Medulla oblongata (tissue), 1 donor: ENCODE measurements around the gene PLA2G6.

Source experiments
- DNase-seq: peaks from one replicate; pipeline ENCODE4 v3.0.0-alpha.2; 2015; ENCODE audit errors: extremely low spot score

PLA2G6 gene

DNA sequence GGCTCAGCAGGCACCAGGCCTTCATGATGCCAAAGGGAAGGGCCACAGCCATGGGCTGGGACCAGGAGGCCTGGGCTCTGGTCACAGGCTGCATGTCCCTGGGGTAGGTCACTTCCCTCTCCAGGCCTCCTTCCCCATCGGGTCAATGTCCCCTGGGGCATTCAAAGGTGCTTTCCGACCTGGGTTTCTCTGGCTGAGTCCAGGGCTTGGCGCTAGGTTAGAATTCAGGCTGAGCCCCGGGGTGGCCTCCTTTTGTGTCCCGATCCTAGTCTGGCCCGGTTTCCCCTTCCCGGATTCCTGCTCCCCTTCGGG, 32.3 kb upstream of the PLA2G6 start:
- DNase-seq = no peak

DNA sequence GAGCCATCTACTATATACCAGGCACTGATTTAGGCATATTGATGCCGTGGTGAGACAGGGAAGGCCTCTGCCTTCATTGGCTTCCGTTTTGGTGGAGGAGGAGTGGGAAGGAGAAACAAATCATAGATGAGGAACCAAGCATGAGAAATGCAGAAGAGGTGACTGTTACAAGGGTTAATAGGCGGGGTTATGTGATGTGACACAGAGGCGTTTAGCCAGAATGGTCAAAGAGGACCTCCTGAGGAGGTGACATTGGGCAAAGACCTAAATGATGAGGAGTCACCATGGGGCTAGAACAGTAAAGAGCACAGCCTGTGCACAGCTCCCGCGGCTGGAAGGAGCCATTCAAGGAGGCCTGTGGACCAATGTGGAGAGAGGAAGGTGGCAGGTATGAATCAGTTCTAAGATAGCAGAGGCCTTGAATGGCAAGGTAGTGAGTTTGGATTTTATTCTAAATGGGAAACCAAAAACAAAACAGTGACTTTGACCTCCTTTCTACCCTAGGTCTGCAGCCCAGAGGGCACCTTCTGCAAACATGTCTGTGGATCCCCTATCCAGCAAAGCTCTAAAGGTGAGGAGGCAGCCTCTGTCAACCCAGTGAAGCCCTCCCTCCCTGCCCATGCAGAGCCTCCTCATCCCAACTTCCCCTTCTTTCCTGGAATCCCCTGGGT, 31.8 kb upstream of the PLA2G6 start:
- DNase-seq = no peak

DNA sequence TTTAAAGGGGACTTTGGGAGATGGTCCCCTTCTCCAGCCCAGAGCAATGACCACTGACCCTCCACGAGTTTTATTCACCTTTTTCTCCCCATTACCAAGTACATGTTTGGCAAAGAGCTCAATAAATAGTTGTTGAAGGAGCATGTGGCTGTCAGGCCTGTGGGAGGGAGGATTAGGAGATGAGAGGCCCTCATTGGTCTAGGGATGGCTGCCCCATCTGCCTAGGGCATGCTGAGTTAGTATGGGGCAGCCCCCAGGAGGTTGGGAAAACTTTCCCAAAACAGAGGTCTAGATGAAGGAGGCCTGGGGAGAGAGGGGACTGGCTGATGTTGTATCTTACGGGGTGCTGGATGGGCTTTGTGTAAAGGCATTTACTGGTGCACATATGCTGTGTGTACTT, 30.8 kb upstream of the PLA2G6 start:
- DNase-seq = no peak

DNA sequence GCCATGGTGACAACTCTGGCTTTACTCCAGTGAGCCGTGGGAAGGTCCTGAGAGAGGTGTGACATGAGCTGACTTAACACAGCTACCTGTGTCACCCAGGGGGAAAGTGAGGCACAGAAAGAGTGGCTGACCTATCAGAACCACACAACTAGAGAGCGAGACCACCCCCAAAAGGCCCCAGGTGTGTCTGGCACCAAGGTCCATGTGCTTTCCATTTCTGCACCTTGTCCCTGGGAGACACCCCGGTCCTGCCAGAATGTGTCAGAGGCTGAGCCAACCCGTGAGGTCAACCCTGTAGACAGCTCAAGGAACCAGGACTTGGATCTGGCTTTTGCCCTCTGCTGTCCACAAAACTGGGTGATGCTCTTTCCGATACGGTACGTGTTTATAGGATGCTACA, 29.9 kb upstream of the PLA2G6 start:
- no peak for DNase-seq

DNA sequence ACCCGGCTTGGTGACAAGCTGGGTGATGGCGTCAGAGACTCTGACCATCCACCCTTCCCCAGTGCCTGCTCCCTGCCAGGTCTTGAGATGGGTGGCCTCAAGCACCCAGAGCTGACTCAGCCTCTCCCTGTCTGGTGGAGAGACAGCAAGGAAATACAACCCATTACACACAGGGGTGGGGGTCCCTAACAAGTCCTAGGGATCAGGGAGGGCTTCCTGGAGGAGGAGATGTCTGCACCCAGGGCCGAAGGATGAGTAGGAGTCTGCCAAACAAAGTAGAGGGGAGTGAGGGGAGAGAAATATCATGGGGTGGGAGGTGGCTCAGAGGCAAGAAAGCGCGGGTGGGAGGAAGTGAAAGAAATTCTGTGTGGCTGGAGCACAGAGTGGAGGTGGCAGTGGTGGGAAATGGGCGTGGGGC, 26.9 kb upstream of the PLA2G6 start:
- no peak for DNase-seq

DNA sequence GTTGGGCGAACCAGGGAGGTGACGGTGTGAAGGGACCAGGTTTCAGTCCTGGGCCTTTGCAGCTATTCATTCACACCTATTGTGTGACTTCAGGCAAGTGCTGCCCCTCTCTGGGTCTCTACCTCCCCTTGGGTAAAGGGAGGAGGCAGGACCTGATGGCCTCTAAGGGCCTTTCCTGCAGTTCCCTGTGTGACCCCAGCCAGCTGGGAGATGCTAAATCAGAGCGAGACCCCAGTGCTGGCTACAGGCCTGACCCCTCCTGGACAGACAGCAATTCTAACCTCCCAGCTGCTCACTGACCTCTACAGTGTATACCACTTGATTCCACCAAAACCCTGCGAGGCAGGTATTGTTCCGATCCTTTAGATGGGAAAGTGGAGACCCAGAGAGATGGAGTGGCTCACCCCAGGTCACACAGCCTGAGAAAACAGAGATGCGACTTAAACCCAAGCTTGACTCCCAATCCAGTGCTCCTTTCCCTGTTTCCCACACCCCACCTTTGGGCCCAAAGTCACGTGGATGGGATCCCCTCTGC, 26.3 kb upstream of the PLA2G6 start:
- DNase-seq = no peak

DNA sequence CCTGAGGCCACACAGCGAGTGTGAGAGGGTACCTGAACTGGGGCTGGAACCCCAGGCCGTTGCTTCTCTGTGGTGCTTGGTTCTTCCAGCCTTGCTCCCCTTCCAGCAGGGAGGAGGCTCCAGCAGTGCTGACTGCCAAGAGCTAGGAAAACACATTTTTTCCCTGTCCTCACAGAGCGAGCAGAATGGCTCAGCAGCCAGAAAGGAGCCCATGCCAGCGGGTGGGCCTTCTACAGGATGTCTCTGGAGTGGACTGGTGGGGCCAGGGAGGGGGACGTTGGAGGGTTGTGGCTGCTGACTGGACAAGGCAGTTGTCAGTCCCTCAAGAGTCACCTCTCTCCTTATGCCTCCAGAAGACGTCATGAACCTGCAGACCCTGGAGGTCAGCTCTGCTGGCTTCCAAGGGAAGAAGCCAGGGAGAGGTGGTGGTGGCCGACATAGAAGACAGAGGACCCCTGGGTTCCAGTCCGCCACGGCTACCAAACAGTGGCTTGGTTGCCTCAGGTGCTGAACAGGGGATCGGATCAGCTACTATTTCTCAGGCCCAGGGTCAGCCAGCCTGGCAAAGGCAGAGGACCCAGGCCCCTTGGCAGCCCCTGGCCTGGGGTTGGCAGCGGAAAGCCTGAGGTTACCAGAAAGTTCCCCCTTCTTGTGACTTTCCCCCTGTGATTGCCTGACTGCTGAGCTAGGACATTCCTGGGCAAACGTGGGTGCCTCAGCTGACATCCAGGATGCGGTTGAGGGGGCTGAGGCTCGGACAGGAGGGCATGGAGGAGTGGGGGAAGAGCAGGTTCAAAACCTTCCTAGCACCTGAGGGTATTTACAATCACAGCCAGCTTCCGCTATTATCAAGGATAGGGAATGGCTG, 23.9 kb upstream of the PLA2G6 start:
- DNase-seq = peak; percentile 79

DNA sequence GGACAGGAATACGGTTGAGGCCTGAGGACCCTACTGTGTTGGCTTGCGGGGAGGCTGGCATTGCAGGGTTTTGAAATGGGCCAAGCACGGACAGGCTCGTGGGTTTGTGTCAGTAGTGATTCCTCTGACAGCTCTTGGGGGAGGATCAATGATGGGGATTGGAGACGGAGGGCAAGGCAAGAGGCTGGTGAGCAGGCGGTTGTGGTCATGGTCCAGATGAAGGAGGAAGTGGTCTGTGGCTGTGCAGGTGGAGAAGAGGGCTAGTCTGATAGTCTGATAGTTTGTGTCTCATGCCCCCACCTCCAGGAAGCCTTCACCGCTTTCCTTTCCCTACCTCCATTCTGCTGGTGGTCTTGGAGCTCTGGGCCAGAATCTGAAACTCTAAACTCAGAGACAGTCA, 23.2 kb upstream of the PLA2G6 start:
- DNase-seq = no peak

DNA sequence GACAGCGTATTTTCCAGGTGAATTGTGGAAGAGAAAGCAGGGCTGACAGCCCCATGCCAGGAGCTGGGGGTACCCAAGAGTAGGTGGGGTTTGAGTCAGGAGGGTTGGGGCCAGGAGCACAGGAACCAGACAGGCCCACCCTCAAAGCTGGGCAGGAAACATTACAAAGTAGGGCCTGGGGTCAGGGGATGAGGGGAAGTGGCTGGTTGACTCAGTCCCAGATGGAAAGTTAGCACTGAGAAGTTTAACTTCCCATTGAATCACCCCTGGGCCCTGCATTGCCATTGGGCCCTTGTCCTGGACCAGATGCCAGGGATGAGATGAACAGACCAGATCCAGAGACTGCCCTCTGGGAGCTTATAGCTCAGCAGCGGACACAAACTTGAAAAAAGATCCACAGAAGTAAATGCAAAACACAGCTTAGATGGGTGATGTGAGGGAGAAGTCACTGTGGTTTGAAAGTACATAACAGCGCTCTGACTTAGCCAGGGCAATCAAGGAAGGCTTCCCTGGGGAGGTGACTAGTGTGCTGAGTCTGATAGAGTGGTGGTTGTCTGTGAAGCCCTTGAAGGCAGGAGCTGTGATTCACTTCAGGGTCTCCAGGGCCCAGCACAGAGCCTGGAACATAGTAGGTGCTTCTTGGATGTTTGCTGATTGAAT, 22.4 kb upstream of the PLA2G6 start:
- no peak for DNase-seq

DNA sequence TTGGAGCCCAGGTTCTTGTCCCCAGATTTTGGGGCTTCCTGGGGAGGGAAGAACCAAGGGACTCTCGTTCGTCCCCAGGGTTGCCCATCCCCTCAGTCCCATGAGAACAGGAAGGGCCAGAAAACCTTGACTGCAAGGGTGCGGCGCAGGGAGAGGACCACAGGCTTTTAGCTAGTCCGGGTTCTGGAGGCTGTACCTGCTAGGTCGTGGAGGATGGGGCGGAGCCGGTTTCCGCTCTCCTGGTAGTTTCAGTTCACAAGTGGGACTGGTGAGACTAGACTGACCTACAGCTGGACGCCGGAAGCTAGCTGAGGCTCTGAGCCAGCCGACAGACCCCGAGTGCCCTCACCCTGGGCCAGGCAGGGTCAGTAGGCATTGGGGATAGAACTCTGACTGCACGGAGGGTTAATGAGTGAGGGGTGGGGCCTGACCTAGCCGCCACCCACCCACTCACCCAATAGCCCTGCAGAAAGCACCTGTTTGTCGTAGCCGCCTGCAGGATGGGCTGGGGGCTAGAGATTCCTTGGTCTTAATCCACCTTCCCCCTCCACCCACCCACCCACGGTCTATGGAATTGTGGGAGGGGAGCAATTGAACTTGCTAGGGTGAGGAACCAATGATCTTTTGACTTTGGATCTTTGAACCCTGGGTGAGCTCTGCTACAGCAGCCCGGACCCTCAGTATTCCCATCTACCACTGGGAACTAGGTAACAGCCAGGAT, 21.6 kb upstream of the PLA2G6 start:
- no peak for DNase-seq

DNA sequence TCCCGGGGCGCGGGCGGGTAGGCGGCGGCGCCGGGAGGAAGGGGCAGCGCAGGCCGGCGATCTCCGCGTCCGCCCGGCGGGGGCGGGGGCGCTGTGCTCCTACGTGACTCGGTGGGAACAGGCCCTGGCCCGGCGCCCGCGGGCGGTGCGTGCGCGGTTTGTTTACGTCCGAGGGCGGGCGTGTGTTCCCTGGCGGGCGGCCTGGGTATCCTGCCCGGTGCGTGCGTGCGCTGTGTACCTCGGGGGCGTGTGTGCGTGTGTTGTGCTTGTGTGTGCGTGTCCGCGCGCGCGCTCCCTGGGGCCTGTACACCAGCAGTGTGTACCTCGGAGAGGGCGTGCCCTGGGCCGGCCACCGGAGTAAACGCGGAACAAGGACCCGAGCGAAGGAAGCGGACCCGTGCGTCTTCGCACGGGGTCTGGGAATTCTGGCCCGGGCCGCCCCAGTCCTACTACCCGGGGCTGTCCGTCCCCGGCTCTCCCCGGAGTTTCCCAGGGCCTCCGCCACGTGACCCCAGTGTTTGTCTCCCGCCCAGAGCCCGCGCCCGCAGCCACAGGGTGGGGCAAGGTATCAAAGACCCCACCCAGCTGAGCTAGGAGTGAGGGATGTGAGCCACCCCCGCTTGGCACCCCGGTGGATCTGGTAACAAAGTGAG, 20.9 kb upstream of the PLA2G6 start:
- peak; percentile 68 for DNase-seq

DNA sequence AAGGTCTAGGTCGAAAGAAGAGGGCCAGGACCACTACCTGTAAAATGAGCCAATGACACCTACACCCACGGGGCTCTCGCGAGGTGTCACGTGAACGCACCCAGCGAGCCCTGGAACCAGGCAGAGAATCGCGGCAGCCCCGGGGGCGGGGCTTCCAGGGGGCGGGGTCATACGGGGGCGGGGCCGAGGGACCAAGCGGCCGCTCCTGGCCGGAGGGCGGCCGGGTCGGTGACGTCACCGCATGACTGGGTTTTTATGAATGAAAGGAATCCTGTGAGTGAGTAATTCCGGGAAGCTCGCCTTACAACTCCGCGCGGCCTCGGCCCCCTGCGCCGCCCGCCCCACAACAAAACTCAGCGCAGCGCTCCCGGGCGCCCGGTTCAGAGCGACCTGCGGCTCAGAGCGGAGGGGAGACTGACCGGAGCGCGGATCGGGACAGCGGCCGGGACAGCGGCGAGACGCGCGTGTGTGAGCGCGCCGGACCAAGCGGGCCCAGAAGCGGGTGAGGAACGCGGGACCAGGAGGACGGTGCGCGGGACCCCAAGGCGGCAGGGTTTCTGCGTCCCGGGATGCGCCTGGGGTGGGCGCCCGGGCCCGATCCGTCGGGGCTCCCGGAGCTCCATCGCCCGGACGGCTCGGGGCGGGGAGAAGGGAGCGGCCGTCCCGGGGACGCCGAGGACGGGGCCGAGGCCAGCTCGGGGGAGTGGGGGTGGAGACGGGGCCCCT, 20.2 kb upstream of the PLA2G6 start, which contains the start of gene MAFF:
TSS of gene MAFF (plus strand) at position 284 of the 726 bp plus-strand sequence. CDS start 11,860 bp downstream, outside the sequence.
- peak; percentile 94 for DNase-seq

DNA sequence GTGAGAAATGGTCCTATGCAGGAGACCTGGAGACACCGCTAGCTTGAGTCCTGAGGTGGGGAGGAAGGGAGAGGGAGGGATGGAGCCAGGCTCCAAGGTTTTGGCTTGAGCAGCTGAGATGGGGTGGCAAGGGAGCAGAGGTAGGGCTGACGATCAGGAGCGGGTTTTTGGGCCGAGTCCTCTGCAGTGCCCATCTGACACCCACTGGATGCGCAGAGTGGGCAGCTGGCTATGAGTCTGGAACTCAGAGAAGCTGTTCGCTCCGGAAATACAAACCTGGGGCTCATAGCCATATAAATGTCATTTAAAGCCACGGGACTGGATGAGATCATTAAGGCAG, 19.7 kb upstream of the PLA2G6 start:
- no peak for DNase-seq

DNA sequence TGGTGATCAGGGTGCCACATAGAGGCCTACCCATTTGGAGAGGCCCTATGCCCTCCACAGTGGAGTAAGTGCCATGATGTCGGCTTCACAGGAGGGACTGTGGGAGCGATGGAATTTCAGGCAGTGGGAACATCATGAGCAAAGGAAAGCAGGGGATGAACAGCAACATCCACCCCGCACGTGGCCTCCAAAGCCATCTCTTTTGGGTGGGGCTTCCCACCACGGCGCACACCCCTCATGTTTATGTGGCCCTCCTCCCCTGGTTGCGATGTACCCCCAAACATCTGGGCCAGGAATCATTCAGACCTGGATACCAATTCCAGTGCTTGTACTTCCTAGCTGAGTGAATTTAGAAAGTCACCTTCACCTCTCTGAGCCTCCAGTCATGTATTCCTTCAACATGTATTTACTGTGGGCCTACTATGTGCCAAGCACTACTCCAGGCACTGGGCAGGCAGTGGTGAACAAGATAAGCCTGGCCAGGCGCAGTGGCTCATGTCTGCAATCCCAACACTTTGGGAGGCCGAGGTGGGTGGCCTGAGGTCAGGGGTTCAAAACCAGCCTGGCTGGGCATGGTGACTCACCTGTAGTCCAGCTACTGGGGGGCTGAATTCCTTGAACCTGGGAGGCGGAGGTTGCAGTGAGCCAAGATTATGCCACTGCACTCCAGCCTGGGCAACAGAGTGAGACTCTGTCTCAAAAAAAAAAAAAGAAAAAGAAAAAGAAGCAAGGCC, 18.4 kb upstream of the PLA2G6 start:
- DNase-seq = no peak

DNA sequence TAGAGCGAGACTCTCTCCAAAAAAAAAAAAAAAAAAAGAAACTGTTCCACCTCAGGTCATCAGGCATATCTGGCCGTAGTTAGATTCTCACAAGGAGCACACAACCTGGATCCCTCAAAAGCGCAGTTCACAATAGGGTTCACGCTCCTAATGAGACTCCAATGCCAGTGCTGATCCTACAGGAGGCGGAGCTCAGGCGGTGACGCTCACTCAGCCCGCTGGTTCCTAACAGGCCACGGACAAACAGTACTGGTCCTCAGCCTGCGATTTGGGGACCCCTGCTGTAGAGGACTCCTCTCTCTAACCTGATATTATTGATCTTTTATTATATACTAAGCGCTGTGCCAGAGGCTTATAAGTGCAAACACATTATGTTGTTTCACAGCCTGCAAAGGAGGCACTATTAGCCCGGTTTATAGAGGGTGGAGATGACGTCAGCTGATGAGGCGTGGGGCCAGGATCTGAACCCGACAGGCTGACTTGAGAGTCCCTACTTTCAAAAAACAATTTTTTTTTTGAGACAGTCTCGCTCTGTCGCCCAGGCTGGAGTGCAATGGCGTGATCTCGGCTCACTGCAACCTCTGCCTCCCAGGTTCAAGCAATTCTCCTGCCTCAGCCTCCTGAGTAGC, 15.3 kb upstream of the PLA2G6 start:
- no peak for DNase-seq

DNA sequence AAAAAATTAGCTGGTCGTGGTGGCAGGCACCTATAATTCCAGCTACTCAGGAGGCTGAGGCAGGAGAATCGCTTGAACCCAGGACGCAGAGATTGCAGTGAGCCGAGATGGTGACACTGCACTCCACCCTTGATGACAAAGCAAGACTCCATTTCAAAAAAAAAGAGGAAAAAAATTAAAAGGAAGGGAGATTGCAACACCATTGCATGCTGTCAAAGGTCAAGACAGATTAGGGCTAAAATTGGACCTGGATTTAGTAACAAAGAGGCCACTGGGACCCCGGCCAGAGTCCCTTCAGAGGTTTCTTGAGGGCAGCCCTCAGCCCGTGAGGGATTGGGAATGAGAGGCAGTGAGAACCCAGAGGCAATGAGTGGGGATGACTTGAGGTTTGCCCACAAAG, 11.9 kb upstream of the PLA2G6 start:
- no peak for DNase-seq

DNA sequence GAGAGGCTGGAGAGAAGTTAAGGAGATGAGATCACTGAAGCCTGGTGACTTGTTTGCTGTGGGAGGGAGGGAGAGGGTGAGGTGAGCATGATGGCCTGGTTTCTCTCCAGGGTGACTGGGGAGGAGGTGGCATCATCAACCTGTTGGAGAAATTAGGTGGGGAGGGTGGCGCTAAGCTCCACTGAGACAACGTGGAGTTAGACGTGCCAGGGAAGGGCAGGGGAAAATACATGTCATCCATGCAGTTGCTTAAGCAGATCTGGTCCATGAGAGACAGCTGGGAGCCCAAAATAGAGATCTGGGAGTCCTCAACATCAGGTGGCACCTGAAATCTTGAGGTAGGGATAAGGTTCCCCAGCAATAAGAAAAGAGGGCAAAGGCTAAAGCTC, 10.8 kb upstream of the PLA2G6 start:
- no peak for DNase-seq

DNA sequence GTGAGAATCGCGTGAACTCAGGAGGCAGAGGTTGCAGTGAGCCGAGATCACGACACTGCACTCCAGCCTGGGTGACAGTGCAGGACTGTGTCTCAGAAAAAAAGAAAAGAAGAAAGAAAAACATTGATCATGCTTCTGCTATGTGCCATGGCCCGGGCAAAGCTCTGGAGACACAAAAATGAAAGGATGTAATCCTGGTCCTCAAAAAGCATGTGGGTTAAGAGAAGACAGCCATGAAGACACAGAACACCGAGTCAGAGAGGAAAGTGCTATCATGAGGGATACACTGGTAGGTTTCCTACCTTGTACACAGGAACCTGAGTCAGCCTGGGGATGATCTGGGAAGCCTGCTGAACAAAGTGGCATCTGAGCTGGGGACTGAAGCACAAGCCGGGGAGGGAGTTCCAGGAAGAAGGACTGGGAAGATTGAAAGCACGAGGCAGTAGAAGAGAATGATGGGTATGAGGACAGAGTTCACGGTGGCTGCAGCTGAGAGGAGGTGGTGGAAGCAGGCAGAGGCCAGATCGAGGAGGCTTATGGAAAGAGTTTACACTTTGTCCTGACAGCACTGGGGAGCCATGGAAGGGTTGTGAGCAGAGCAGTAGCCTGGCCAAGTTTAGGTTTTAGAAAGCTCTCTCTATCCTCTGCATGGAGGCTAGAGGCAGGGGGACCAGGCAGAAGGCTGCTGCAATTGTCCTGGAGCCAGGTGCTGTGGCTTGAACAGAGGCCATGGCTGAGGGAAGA, 10.3 kb upstream of the PLA2G6 start:
- DNase-seq = no peak

DNA sequence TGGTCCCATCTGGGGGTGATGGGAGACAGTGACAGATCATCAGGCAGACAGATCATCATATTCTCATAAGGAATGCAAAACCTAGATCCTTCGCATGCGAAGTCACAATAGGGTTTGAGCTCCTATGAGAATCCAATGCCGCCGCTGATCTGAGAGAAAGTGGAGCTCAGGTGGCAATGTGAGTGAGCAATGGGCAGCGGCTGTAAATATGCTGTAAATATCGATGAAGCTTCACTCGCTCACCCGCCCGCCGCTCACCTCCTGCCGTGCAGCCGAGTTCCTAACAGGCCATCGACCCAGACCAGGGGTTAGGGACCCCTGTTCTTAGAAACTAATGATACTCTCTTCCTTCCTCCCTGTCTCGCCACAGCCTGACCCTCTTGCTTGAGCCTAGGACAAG, 9.4 kb upstream of the PLA2G6 start:
- DNase-seq = no peak
